BE2C (cell line): Measurements from ENCODE around the gene ST6GALNAC3.
A peak's percentile ranks its signal among the peaks of the same experiment; 100 is the strongest.

Source experiments
- DNase-seq: peaks from one replicate; pipeline ENCODE4 v3.0.0-alpha.2; 2020
- H3K27me3 ChIP-seq: fragments of 250-450 bp; sonication (Bioruptor Pico); 2 replicates; pipeline ENCODE4 v1.5.1; 2020; ENCODE audit warnings: mild to moderate bottlenecking
- H3K36me3 ChIP-seq: fragments of 250-450 bp; sonication (Bioruptor Pico); 2 replicates; pipeline ENCODE4 v1.5.1; 2020; ENCODE audit warnings: mild to moderate bottlenecking
- H3K4me1 ChIP-seq: fragments of 250-450 bp; sonication (Bioruptor Pico); 2 replicates; pipeline ENCODE4 v1.5.1; 2020
- H3K4me3 ChIP-seq: 2 replicates; pipeline ENCODE4 v1.5.1; 2011; ENCODE audit warnings: low read depth, low read length
- H3K9me3 ChIP-seq: fragments of 250-450 bp; sonication (Bioruptor Pico); 2 replicates; pipeline ENCODE4 v1.5.1; 2020
- CTCF ChIP-seq: IDR thresholded peaks from 2 replicates; pipeline ENCODE4 v1.5.1; 2012; ENCODE audit warnings: mild to moderate bottlenecking, low read depth, low read length

Gene ST6GALNAC3

GRCh38 chr1:76571248-76571647 is 496.7 kb downstream of the ST6GALNAC3 start:
- no peak for TF ChIP-seq CTCF
- Histone ChIP-seq H3K36me3 (no peaks in the 10 kb centered on the region), H3K9me3 (no peaks in the 10 kb centered on the region), H3K4me3 (no peak overlapping the region), H3K27me3 (no peaks in the 10 kb centered on the region), H3K4me1 (peaks cover 7% of the 10 kb centered on the region; the same call in 1 of the 2 replicates)
- no peak for DNase-seq

- peaks cover 7% of the 10 kb centered on the region for H3K4me1 ChIP-seq
- no peak for DNase-seq
- TF ChIP-seq CTCF: no peak
- H3K27me3 ChIP-seq: no peaks in the 10 kb centered on the region
- H3K36me3 ChIP-seq: no peaks in the 10 kb centered on the region
- H3K4me3 ChIP-seq: no peak overlapping the region
- H3K9me3 ChIP-seq: no peaks in the 10 kb centered on the region
These were observed 497.7 kb downstream of the ST6GALNAC3 start for GRCh38 chr1:76572229-76572628.

GRCh38 chr1:76576876-76577524 is 502.5 kb downstream of the ST6GALNAC3 start:
- Histone ChIP-seq H3K4me1 (peaks cover 5% of the 10 kb centered on the region), H3K9me3 (no peaks in the 10 kb centered on the region)
- no peak for TF ChIP-seq CTCF

GRCh38 chr1:76577525-76578185 is 503.1 kb downstream of the ST6GALNAC3 start:
- Histone ChIP-seq H3K27me3 (no peaks in the 10 kb centered on the region), H3K4me1 (peaks cover 1% of the 10 kb centered on the region), H3K9me3 (no peaks in the 10 kb centered on the region), H3K36me3 (no peaks in the 10 kb centered on the region), H3K4me3 (no peak overlapping the region)
- TF ChIP-seq CTCF: no peak
- DNase-seq: peak; percentile 26

More at GRCh38 chr1:76576876-76577524, 502.5 kb downstream of the ST6GALNAC3 start:
- no peak overlapping the region for H3K4me3 ChIP-seq
- no peak for DNase-seq
- no peaks in the 10 kb centered on the region for H3K36me3 ChIP-seq
- no peaks in the 10 kb centered on the region for H3K27me3 ChIP-seq

GRCh38 chr1:76580206-76580605 is 505.7 kb downstream of the ST6GALNAC3 start:
- no peak for TF ChIP-seq CTCF
- no peak for DNase-seq

GRCh38 chr1:76581712-76582111 is 507.2 kb downstream of the ST6GALNAC3 start:
- no peak for DNase-seq
- Histone ChIP-seq H3K4me1 (no peaks in the 10 kb centered on the region; the same call in none of the 2 replicates), H3K4me3 (no peak overlapping the region), H3K36me3 (no peaks in the 10 kb centered on the region), H3K27me3 (no peaks in the 10 kb centered on the region), H3K9me3 (no peaks in the 10 kb centered on the region)
- TF ChIP-seq CTCF: no peak

More at GRCh38 chr1:76580206-76580605, 505.7 kb downstream of the ST6GALNAC3 start:
- Histone ChIP-seq H3K9me3 (no peaks in the 10 kb centered on the region), H3K4me1 (no peaks in the 10 kb centered on the region; the same call in 1 of the 2 replicates), H3K4me3 (no peak overlapping the region), H3K36me3 (no peaks in the 10 kb centered on the region), H3K27me3 (no peaks in the 10 kb centered on the region)
